ENCODE measurements around the gene PPP1R37.

The PPP1R37 gene

GRCh38 chr19:45092747-45093678 lies at the start of gene PPP1R37:
Gene PPP1R37, plus strand, starts transcription at chr19:45093179. Its CDS starts 147 bp downstream, at chr19:45093326.
- peak within 1 kb of the TSS; percentile 98 for H3K27ac ChIP-seq
- peak; percentile 50 for TF ChIP-seq CTCF (conservative IDR thresholded peaks at IDR 0.05)

GRCh38 chr19:45045671-45046353 lies 47.2 kb upstream of the PPP1R37 start:
- no peak for TF ChIP-seq CTCF (conservative IDR thresholded peaks at IDR 0.05)
- H3K27ac ChIP-seq: peak overlapping the region; percentile 81

GRCh38 chr19:45046355-45046754 lies 46.6 kb upstream of the PPP1R37 start:
- no peak for TF ChIP-seq CTCF (conservative IDR thresholded peaks at IDR 0.05)
- peak overlapping the region; percentile 81 for H3K27ac ChIP-seq

GRCh38 chr19:45047188-45047797 lies 45.7 kb upstream of the PPP1R37 start:
- peak overlapping the region; percentile 81 for H3K27ac ChIP-seq
- no peak for TF ChIP-seq CTCF (conservative IDR thresholded peaks at IDR 0.05)

- no peak for TF ChIP-seq CTCF (conservative IDR thresholded peaks at IDR 0.05)
- peak overlapping the region; percentile 42 for H3K27ac ChIP-seq
Measured at GRCh38 chr19:45049073-45049736, 43.8 kb upstream of the PPP1R37 start.

GRCh38 chr19:45050036-45050435 lies 42.9 kb upstream of the PPP1R37 start:
- H3K27ac ChIP-seq: peak overlapping the region; percentile 42

More at GRCh38 chr19:45050036-45050435, 42.9 kb upstream of the PPP1R37 start:
- no peak for TF ChIP-seq CTCF (conservative IDR thresholded peaks at IDR 0.05)

Data from VCaP (cell line).